ENCODE measurements around the gene FXYD4.
A peak's percentile ranks its signal among the peaks of the same experiment; 100 is the strongest.
"Not testable (repeated sequence)": the region's sequence is repeated elsewhere in the genome, so short reads cannot be mapped to it uniquely, and the experiment has no call there.

FXYD4 gene, protein sequence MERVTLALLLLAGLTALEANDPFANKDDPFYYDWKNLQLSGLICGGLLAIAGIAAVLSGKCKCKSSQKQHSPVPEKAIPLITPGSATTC

GRCh38 chr10:43371418-43371817 is at the start of gene FXYD4:
TSS of gene FXYD4 (plus strand) at chr10:43371636. CDS start at chr10:43373747, 2,111 bp downstream.
- Histone ChIP-seq H3K4me3 (ENCODE audit: low read depth, low read length) (no peak within 1 kb of the TSS), H3K79me2 (ENCODE audit: control insufficient read depth, insufficient read depth, low read length, unreplicated experiment) (no peaks in the 10 kb centered on the region), H2AFZ (ENCODE audit: low read length, unreplicated experiment) (no peak within 1 kb of the TSS), H3K4me1 (ENCODE audit: control insufficient read depth, insufficient read depth, low read length, unreplicated experiment) (no peaks in the 10 kb centered on the region), H3K27me3 (ENCODE audit: insufficient read depth, low read length) (no peaks in the 10 kb centered on the region), H3K36me3 (ENCODE audit: insufficient read depth, low read length) (no peaks in the 10 kb centered on the region), H3K27ac (ENCODE audit: low read depth, low read length) (no peak within 1 kb of the TSS)

GRCh38 chr10:43322331-43322730 is 49.1 kb upstream of the FXYD4 start:
- H3K4me1 ChIP-seq (ENCODE audit: control insufficient read depth, insufficient read depth, low read length, unreplicated experiment) = no peaks in the 10 kb centered on the region

GRCh38 chr10:43322769-43323168 is 48.7 kb upstream of the FXYD4 start:
- Histone ChIP-seq H3K4me3 (ENCODE audit: low read depth, low read length) (peak overlapping the region; percentile 26), H3K27ac (ENCODE audit: low read depth, low read length) (no peak overlapping the region), H3K4me1 (ENCODE audit: control insufficient read depth, insufficient read depth, low read length, unreplicated experiment) (no peaks in the 10 kb centered on the region), H3K27me3 (ENCODE audit: insufficient read depth, low read length) (peaks cover 10% of the 10 kb centered on the region), H3K79me2 (ENCODE audit: control insufficient read depth, insufficient read depth, low read length, unreplicated experiment) (no peaks in the 10 kb centered on the region), H2AFZ (ENCODE audit: low read length, unreplicated experiment) (peak overlapping the region; percentile 87), H3K36me3 (ENCODE audit: insufficient read depth, low read length) (no peaks in the 10 kb centered on the region)

More at GRCh38 chr10:43322331-43322730, 49.1 kb upstream of the FXYD4 start:
- Histone ChIP-seq H3K36me3 (ENCODE audit: insufficient read depth, low read length) (no peaks in the 10 kb centered on the region), H3K4me3 (ENCODE audit: low read depth, low read length) (peak overlapping the region; percentile 26; the same call in 1 of the 2 replicates), H3K27me3 (ENCODE audit: insufficient read depth, low read length) (peaks cover 5% of the 10 kb centered on the region), H2AFZ (ENCODE audit: low read length, unreplicated experiment) (no peak overlapping the region), H3K79me2 (ENCODE audit: control insufficient read depth, insufficient read depth, low read length, unreplicated experiment) (no peaks in the 10 kb centered on the region), H3K27ac (ENCODE audit: low read depth, low read length) (no peak overlapping the region)

GRCh38 chr10:43323245-43323644 is 48.2 kb upstream of the FXYD4 start:
- H3K4me3 ChIP-seq (ENCODE audit: low read depth, low read length) = peak overlapping the region; percentile 26
- no peaks in the 10 kb centered on the region for H3K4me1 ChIP-seq (ENCODE audit: control insufficient read depth, insufficient read depth, low read length, unreplicated experiment)
- H3K27me3 ChIP-seq (ENCODE audit: insufficient read depth, low read length) = peaks cover 14% of the 10 kb centered on the region
- H3K36me3 ChIP-seq (ENCODE audit: insufficient read depth, low read length) = no peaks in the 10 kb centered on the region
- no peaks in the 10 kb centered on the region for H3K79me2 ChIP-seq (ENCODE audit: control insufficient read depth, insufficient read depth, low read length, unreplicated experiment)
- H3K27ac ChIP-seq (ENCODE audit: low read depth, low read length) = no peak overlapping the region
- peak overlapping the region; percentile 87 for H2AFZ ChIP-seq (ENCODE audit: low read length, unreplicated experiment)

DNA sequence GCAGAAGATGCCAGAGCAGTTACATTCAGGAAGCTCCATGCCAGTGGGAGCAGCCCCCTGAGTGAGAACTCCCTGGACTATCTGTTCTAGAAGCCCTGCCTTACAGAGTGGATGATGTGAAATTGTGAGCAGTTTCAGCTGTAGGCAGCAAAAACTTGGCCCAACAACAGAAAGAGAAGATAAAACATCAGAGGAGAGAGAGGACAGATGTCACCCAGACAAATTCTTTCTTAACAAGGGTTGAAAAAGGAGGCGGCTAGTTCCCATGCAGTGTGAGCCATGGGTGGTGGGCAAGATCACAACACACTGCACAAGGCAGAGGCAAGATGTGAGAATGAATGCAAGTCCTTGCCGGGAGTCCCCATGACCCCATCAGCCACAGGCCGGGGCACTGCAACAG is 46.6 kb upstream of the FXYD4 start:
- peaks cover 17% of the 10 kb centered on the region for H3K27me3 ChIP-seq (ENCODE audit: insufficient read depth, low read length)
- H3K79me2 ChIP-seq (ENCODE audit: control insufficient read depth, insufficient read depth, low read length, unreplicated experiment) = no peaks in the 10 kb centered on the region
- H2AFZ ChIP-seq (ENCODE audit: low read length, unreplicated experiment) = no peak overlapping the region
- no peaks in the 10 kb centered on the region for H3K4me1 ChIP-seq (ENCODE audit: control insufficient read depth, insufficient read depth, low read length, unreplicated experiment)
- no peaks in the 10 kb centered on the region for H3K36me3 ChIP-seq (ENCODE audit: insufficient read depth, low read length)
- no peak overlapping the region for H3K27ac ChIP-seq (ENCODE audit: low read depth, low read length)
- no peak overlapping the region for H3K4me3 ChIP-seq (ENCODE audit: low read depth, low read length)

DNA sequence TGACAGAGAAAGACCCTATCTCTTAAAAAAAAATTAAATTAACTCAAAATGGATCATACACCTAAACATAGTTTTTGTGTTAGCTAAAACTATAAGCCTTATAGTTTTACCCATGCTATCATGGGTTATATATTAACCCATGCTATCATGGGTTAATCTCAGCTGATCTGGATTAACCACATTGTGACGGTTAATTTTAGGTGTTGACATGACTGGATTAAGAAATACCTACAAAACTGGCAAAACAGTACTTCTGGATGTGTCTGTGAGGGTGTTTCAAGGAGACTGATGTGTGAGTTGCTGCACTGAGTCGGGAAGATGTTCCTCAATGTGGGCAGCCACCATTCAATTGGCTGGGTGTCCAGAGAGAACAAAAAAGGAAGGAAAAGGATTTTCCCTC is 44.3 kb upstream of the FXYD4 start:
- H3K27ac ChIP-seq (ENCODE audit: low read depth, low read length) = no peak overlapping the region
- H2AFZ ChIP-seq (ENCODE audit: low read length, unreplicated experiment) = no peak overlapping the region
- H3K4me3 ChIP-seq (ENCODE audit: low read depth, low read length) = no peak overlapping the region
- H3K27me3 ChIP-seq (ENCODE audit: insufficient read depth, low read length) = peaks cover 17% of the 10 kb centered on the region
- H3K36me3 ChIP-seq (ENCODE audit: insufficient read depth, low read length) = no peaks in the 10 kb centered on the region
- no peaks in the 10 kb centered on the region for H3K79me2 ChIP-seq (ENCODE audit: control insufficient read depth, insufficient read depth, low read length, unreplicated experiment)
- no peaks in the 10 kb centered on the region for H3K4me1 ChIP-seq (ENCODE audit: control insufficient read depth, insufficient read depth, low read length, unreplicated experiment)

GRCh38 chr10:43327986-43328385 is 43.5 kb upstream of the FXYD4 start:
- no peak overlapping the region for H3K4me3 ChIP-seq (ENCODE audit: low read depth, low read length)
- peaks cover 17% of the 10 kb centered on the region for H3K27me3 ChIP-seq (ENCODE audit: insufficient read depth, low read length)
- no peaks in the 10 kb centered on the region for H3K79me2 ChIP-seq (ENCODE audit: control insufficient read depth, insufficient read depth, low read length, unreplicated experiment)
- H3K36me3 ChIP-seq (ENCODE audit: insufficient read depth, low read length) = no peaks in the 10 kb centered on the region
- no peak overlapping the region for H2AFZ ChIP-seq (ENCODE audit: low read length, unreplicated experiment)
- H3K27ac ChIP-seq (ENCODE audit: low read depth, low read length) = no peak overlapping the region
- H3K4me1 ChIP-seq (ENCODE audit: control insufficient read depth, insufficient read depth, low read length, unreplicated experiment) = no peaks in the 10 kb centered on the region

- H3K79me2 ChIP-seq (ENCODE audit: control insufficient read depth, insufficient read depth, low read length, unreplicated experiment); H3K4me3 ChIP-seq (ENCODE audit: low read depth, low read length); H3K27ac ChIP-seq (ENCODE audit: low read depth, low read length); H3K36me3 ChIP-seq (ENCODE audit: insufficient read depth, low read length); H2AFZ ChIP-seq (ENCODE audit: low read length, unreplicated experiment); H3K4me1 ChIP-seq (ENCODE audit: control insufficient read depth, insufficient read depth, low read length, unreplicated experiment): not testable (repeated sequence)
- H3K27me3 ChIP-seq (ENCODE audit: insufficient read depth, low read length) = peaks cover 18% of the 10 kb centered on the region
These were observed 42.6 kb upstream of the FXYD4 start for GRCh38 chr10:43328810-43329209.

DNA sequence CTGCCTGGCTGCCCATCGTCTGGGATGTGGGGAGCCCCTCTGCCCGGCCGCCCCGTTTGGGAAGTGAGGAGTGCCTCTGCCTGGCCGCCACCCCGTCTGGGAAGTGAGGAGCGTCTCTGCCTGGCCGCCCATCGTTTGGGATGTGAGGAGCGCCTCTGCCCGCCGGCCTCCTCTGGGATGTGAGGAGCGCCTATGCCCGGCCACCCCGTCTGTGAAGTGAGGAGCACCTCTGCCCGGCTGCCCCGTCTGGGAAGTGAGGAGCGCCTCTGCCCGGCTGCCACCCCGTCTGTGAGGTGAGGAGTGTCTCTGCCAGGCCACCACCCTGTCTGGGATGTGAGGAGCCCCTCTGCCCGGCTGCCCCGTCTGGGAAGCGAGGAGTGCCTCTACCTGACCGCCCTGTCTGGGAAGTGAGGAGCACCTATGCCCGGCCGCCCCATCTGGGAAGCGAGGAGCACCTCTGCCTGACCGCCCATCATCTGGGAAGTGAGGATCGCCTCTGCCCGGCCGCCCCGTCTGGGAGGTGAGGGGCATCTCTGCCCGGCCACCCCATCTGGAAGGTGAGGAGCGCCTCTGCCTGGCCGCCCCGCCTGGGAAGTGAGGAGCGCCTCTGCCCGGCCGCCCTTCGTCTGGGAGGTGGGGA is 42.1 kb upstream of the FXYD4 start:
- H2AFZ ChIP-seq (ENCODE audit: low read length, unreplicated experiment); H3K79me2 ChIP-seq (ENCODE audit: control insufficient read depth, insufficient read depth, low read length, unreplicated experiment); H3K27ac ChIP-seq (ENCODE audit: low read depth, low read length); H3K36me3 ChIP-seq (ENCODE audit: insufficient read depth, low read length); H3K4me1 ChIP-seq (ENCODE audit: control insufficient read depth, insufficient read depth, low read length, unreplicated experiment); H3K4me3 ChIP-seq (ENCODE audit: low read depth, low read length): not testable (repeated sequence)
- H3K27me3 ChIP-seq (ENCODE audit: insufficient read depth, low read length) = peaks cover 18% of the 10 kb centered on the region

- H3K27ac ChIP-seq (ENCODE audit: low read depth, low read length); H3K4me1 ChIP-seq (ENCODE audit: control insufficient read depth, insufficient read depth, low read length, unreplicated experiment); H2AFZ ChIP-seq (ENCODE audit: low read length, unreplicated experiment); H3K4me3 ChIP-seq (ENCODE audit: low read depth, low read length); H3K79me2 ChIP-seq (ENCODE audit: control insufficient read depth, insufficient read depth, low read length, unreplicated experiment); H3K36me3 ChIP-seq (ENCODE audit: insufficient read depth, low read length): not testable (repeated sequence)
- peaks cover 18% of the 10 kb centered on the region for H3K27me3 ChIP-seq (ENCODE audit: insufficient read depth, low read length)
These were observed 41.2 kb upstream of the FXYD4 start for GRCh38 chr10:43330049-43330823.

GRCh38 chr10:43330824-43331127 is 40.7 kb upstream of the FXYD4 start:
- not testable (repeated sequence) for H2AFZ ChIP-seq (ENCODE audit: low read length, unreplicated experiment); H3K4me3 ChIP-seq (ENCODE audit: low read depth, low read length); H3K79me2 ChIP-seq (ENCODE audit: control insufficient read depth, insufficient read depth, low read length, unreplicated experiment); H3K4me1 ChIP-seq (ENCODE audit: control insufficient read depth, insufficient read depth, low read length, unreplicated experiment); H3K36me3 ChIP-seq (ENCODE audit: insufficient read depth, low read length); H3K27ac ChIP-seq (ENCODE audit: low read depth, low read length)
- H3K27me3 ChIP-seq (ENCODE audit: insufficient read depth, low read length) = peaks cover 20% of the 10 kb centered on the region

Measured in ACC112 (cell line).